Uterus (tissue), 4 donors: ENCODE data around the gene CNTNAP5. TPM values are rescaled to one million over a fixed set of nuclear protein-coding genes. Genes with fewer than 3 reads are reported as not detected.

ENCODE experiments used
- DNase-seq, 2 donors: peaks; one replicate each; pipeline ENCODE4 v3.0.0-alpha.2; 2019 to 2020
- H3K27ac ChIP-seq, 2 donors: fragments of 200-600 bp; sonication (generic); 1 replicate in 1 of 2; 2 replicates in 1 of 2; pipeline ENCODE4 v1.5.1; 2016 to 2018
- H3K27me3 ChIP-seq, 2 donors: fragments of 200-600 bp; sonication (generic); one replicate each; pipeline ENCODE4 v1.5.1; 2018 to 2019; ENCODE audit warnings: control low read depth in 1 of 2
- H3K36me3 ChIP-seq, 2 donors: fragments of 200-600 bp; sonication (generic); one replicate each; pipeline ENCODE4 v1.5.1; 2019; ENCODE audit warnings: control low read depth in 1 of 2
- H3K4me1 ChIP-seq, 2 donors: fragments of 200-600 bp; sonication (generic); one replicate each; pipeline ENCODE4 v1.5.1; 2018 to 2019; ENCODE audit warnings: control low read depth in 1 of 2
- H3K4me3 ChIP-seq, 2 donors: fragments of 200-600 bp; sonication (generic); 1 replicate in 1 of 2; 2 replicates in 1 of 2; pipeline ENCODE4 v1.5.1; 2018 to 2019; ENCODE audit warnings: mild to moderate bottlenecking in 1 of 2
- H3K9me3 ChIP-seq, 2 donors: fragments of 200-600 bp; sonication (generic); one replicate each; pipeline ENCODE4 v1.5.1; 2019; ENCODE audit warnings: control low read depth in 1 of 2
- POLR2A ChIP-seq, 2 donors: fragments of 450-650 bp; IDR thresholded peaks; one replicate each; pipeline ENCODE4 v1.6.1; 2016; ENCODE audit warnings: antibody characterized with exemption in 2 of 2, mild to moderate bottlenecking in 1 of 2, moderate library complexity in 1 of 2
- intact Hi-C: fragments of 100-400 bp; cut with DNase I; formaldehyde crosslinking; loops from one replicate; pipeline ENCODE4 v1.15.1; 2023; ENCODE audit warnings: low total_unique reads
- total RNA-seq, 4 donors: library from RNA; depleted of rRNA in 3 of 4; stranded (reverse); fragments of >200 nt in 3 of 4; gene quantifications; one replicate each; pipeline versions ENCODE4 v1.1.0 to v1.2.4, GENCODE V29; 2014 to 2023
- TF ChIP-seq, protein P1 (sequence below), 4 experiments: fragments of 200-600 bp in 2 of 4; fragments of 450-650 bp in 2 of 4; sonication (generic) in 2 of 4; IDR thresholded peaks; one replicate each; pipeline ENCODE4 v1.5.1; 2016 to 2019; ENCODE audit warnings: antibody characterized with exemption in 4 of 4, mild to moderate bottlenecking in 2 of 4, moderate library complexity in 1 of 4
- donor health status: DM: yes; HTN: yes; CAD: no.

CNTNAP5 gene
- total RNA-seq, 4 donors from 2014 or later: 1.4 TPM; not detected in 3

DNA sequence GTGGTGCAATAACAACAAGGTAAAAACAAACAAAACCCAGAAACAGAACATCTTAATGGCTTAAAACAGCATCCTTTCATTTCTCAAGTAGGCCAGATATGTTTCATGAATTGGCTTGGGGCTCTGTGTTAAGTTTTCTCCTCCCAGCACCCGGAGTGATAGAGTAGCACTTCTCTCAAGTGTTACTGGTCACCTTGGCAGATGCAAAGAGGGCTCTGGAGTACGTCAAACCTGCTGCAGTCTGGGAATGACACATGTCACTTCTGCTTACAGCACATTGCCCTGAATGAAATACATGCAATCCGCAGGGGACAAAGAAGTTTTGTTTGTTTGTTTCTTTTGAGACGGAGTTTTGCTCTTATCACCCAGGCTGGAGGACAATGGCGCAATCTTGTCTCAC, 639.3 kb downstream of the CNTNAP5 start:
- TF ChIP-seq, protein P1, sequence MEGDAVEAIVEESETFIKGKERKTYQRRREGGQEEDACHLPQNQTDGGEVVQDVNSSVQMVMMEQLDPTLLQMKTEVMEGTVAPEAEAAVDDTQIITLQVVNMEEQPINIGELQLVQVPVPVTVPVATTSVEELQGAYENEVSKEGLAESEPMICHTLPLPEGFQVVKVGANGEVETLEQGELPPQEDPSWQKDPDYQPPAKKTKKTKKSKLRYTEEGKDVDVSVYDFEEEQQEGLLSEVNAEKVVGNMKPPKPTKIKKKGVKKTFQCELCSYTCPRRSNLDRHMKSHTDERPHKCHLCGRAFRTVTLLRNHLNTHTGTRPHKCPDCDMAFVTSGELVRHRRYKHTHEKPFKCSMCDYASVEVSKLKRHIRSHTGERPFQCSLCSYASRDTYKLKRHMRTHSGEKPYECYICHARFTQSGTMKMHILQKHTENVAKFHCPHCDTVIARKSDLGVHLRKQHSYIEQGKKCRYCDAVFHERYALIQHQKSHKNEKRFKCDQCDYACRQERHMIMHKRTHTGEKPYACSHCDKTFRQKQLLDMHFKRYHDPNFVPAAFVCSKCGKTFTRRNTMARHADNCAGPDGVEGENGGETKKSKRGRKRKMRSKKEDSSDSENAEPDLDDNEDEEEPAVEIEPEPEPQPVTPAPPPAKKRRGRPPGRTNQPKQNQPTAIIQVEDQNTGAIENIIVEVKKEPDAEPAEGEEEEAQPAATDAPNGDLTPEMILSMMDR (IDR thresholded peaks at IDR 0.05): no peak
- no peak for TF ChIP-seq POLR2A (IDR thresholded peaks at IDR 0.05)
- no peaks in the 10 kb centered on the region for H3K4me1 ChIP-seq

GRCh38 chr2:124666976-124667375, 641.9 kb downstream of the CNTNAP5 start:
- intact Hi-C loops: no loop called here
- no peak for DNase-seq
- H3K36me3 ChIP-seq: no peaks in the 10 kb centered on the region
- no peaks in the 10 kb centered on the region for H3K9me3 ChIP-seq
- no peaks in the 10 kb centered on the region for H3K4me1 ChIP-seq
- H3K4me3 ChIP-seq: no peak overlapping the region
- no peak for TF ChIP-seq POLR2A (IDR thresholded peaks at IDR 0.05)
- TF ChIP-seq, protein P1 (IDR thresholded peaks at IDR 0.05): no peak
- H3K27me3 ChIP-seq: no peaks in the 10 kb centered on the region
- H3K27ac ChIP-seq: no peak overlapping the region

More for the DNA sequence above, 639.3 kb downstream of the CNTNAP5 start:
- intact Hi-C loops: no loop called here
- no peak for DNase-seq
- Histone ChIP-seq H3K36me3 (no peaks in the 10 kb centered on the region), H3K27me3 (no peaks in the 10 kb centered on the region), H3K9me3 (no peaks in the 10 kb centered on the region), H3K27ac (no peak overlapping the region), H3K4me3 (no peak overlapping the region)

- no peaks in the 10 kb centered on the region for H3K27me3 ChIP-seq
- no peak overlapping the region for H3K27ac ChIP-seq
- no peak overlapping the region for H3K4me3 ChIP-seq
- intact Hi-C loops: no loop called here
- no peaks in the 10 kb centered on the region for H3K9me3 ChIP-seq
- no peak for TF ChIP-seq POLR2A (IDR thresholded peaks at IDR 0.05)
- TF ChIP-seq, protein P1 (IDR thresholded peaks at IDR 0.05): no peak
- no peak for DNase-seq
- no peaks in the 10 kb centered on the region for H3K36me3 ChIP-seq
- no peaks in the 10 kb centered on the region for H3K4me1 ChIP-seq
Observed at GRCh38 chr2:124668161-124668560, 643.1 kb downstream of the CNTNAP5 start.

DNA sequence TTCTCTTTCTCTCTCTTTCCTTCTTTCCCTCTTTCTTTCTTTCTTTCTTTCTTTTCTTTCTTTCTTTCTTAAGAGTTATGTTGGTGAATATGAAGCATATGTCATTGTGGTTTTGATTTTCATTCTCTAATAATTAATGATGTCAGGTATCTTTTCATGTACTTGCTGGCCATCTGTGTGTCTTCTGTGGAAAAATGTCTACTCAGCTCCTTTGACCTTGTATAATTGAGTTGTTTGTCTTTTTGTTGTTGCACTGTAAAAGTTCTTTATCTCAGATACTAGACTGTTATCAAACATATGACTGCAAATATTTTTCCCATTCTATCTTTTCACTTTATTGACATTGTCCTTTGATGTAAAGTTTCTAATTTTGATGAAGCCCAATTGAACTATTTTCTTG, 645.1 kb downstream of the CNTNAP5 start:
- intact Hi-C loops: no loop called here
- TF ChIP-seq POLR2A (IDR thresholded peaks at IDR 0.05): no peak
- TF ChIP-seq, protein P1 (IDR thresholded peaks at IDR 0.05): no peak
- Histone ChIP-seq H3K4me3 (no peak overlapping the region), H3K9me3 (no peaks in the 10 kb centered on the region), H3K4me1 (no peaks in the 10 kb centered on the region), H3K36me3 (no peaks in the 10 kb centered on the region), H3K27ac (no peak overlapping the region), H3K27me3 (no peaks in the 10 kb centered on the region)
- DNase-seq: no peak

- no peak for DNase-seq
- Histone ChIP-seq H3K27me3 (no peaks in the 10 kb centered on the region), H3K4me3 (no peak overlapping the region), H3K4me1 (no peaks in the 10 kb centered on the region), H3K36me3 (no peaks in the 10 kb centered on the region), H3K27ac (no peak overlapping the region), H3K9me3 (no peaks in the 10 kb centered on the region)
- TF ChIP-seq, protein P1 (IDR thresholded peaks at IDR 0.05): no peak
- no peak for TF ChIP-seq POLR2A (IDR thresholded peaks at IDR 0.05)
- intact Hi-C loops: no loop called here
Observed at GRCh38 chr2:124678043-124678442, 653.0 kb downstream of the CNTNAP5 start.
